Fibroblast of the aortic adventitia (primary cell): ENCODE measurements around the gene TMTC3. TPM values are rescaled to one million over a fixed set of nuclear protein-coding genes. Genes with fewer than 3 reads are reported as not detected.

Experiments
- DNase-seq: peaks from one replicate; pipeline ENCODE4 v3.0.0-alpha.2; 2010; ENCODE audit warnings: low read depth
- H3K4me3 ChIP-seq: 2 replicates; pipeline ENCODE4 v1.5.1; 2011; ENCODE audit warnings: low read depth, mild to moderate bottlenecking, control low read depth, low read length, moderate library complexity
- CTCF ChIP-seq: IDR thresholded peaks from 2 replicates; pipeline ENCODE4 v1.5.1; 2011; ENCODE audit warnings: mild to moderate bottlenecking, low read length, control low read depth, inconsistent platforms; ENCODE audit not compliant: insufficient read depth
- total RNA-seq: library from RNA; depleted of rRNA; stranded (reverse); fragments of >200 nt; gene quantifications from 2 replicates; pipeline ENCODE4 v1.2.3, GENCODE V29; 2012; ENCODE audit warnings: low replicate concordance

TMTC3 gene
- total RNA-seq, 1 donor = 65.3 TPM

GRCh38 chr12:88230271-88230670 is 88.2 kb downstream of the TMTC3 start:
- TF ChIP-seq CTCF = no peak
- no peak overlapping the region for H3K4me3 ChIP-seq

GRCh38 chr12:88235183-88235833 is 93.2 kb downstream of the TMTC3 start:
- no peak for TF ChIP-seq CTCF
- H3K4me3 ChIP-seq = no peak overlapping the region
- DNase-seq = no peak

More at GRCh38 chr12:88230271-88230670, 88.2 kb downstream of the TMTC3 start:
- DNase-seq = no peak

GRCh38 chr12:88237954-88238353 is 95.8 kb downstream of the TMTC3 start:
- TF ChIP-seq CTCF = no peak
- DNase-seq = peak; percentile 43
- H3K4me3 ChIP-seq = no peak overlapping the region

- no peak overlapping the region for H3K4me3 ChIP-seq
- no peak for TF ChIP-seq CTCF
- DNase-seq = no peak
These were observed 96.3 kb downstream of the TMTC3 start for GRCh38 chr12:88238406-88238805.

GRCh38 chr12:88241862-88242570 is 99.9 kb downstream of the TMTC3 start:
- H3K4me3 ChIP-seq = no peak overlapping the region
- TF ChIP-seq CTCF = no peak
- peak; percentile 98 for DNase-seq

- peak; percentile 83 for DNase-seq
- H3K4me3 ChIP-seq = no peak overlapping the region
- no peak for TF ChIP-seq CTCF
These were observed 100.4 kb downstream of the TMTC3 start for GRCh38 chr12:88242571-88242925.
